DOHH2 (cell line): ENCODE measurements around the gene NAA60.

ENCODE experiments used
- H3F3A ChIP-seq: fragments of 200-600 bp; sonication (generic), shearing (Covaris generic); 2 replicates; pipeline ENCODE4 v1.6.0; 2016; ENCODE audit warnings: antibody characterized with exemption, mild to moderate bottlenecking; ENCODE audit not compliant: control insufficient read depth, insufficient read depth
- H3K27ac ChIP-seq: fragments of 200-600 bp; sonication (generic); 2 replicates; pipeline ENCODE4 v1.5.1; 2014; ENCODE audit warnings: low read depth, mild to moderate bottlenecking, low read length, moderate library complexity
- H3K27me3 ChIP-seq: fragments of 200-600 bp; sonication (generic); 2 replicates; pipeline ENCODE4 v1.6.1; 2014; ENCODE audit warnings: mild to moderate bottlenecking, low read length, mixed read lengths; ENCODE audit not compliant: control insufficient read depth
- H3K36me3 ChIP-seq: fragments of 200-600 bp; sonication (generic); 2 replicates; pipeline ENCODE4 v1.6.1; 2014; ENCODE audit warnings: mild to moderate bottlenecking, low read length, moderate library complexity, mixed read lengths; ENCODE audit not compliant: control insufficient read depth
- H3K4me1 ChIP-seq: fragments of 200-600 bp; sonication (generic); 2 replicates; pipeline ENCODE4 v1.6.1; 2014; ENCODE audit warnings: mild to moderate bottlenecking, low read length, mixed read lengths; ENCODE audit not compliant: control insufficient read depth
- H3K4me2 ChIP-seq: fragments of 200-600 bp; sonication (generic); 2 replicates; pipeline ENCODE4 v1.6.0; 2014; ENCODE audit warnings: mild to moderate bottlenecking, low read length, moderate library complexity
- H3K4me3 ChIP-seq: fragments of 200-600 bp; sonication (generic); 2 replicates; pipeline ENCODE4 v1.5.1; 2014; ENCODE audit warnings: mild to moderate bottlenecking, low read length, mixed read lengths
- H3K79me2 ChIP-seq: fragments of 200-600 bp; sonication (generic); 2 replicates; pipeline ENCODE4 v1.6.1; 2014; ENCODE audit warnings: mild to moderate bottlenecking, low read length, mixed read lengths; ENCODE audit not compliant: control insufficient read depth
- H3K9me2 ChIP-seq: fragments of 200-600 bp; sonication (generic); replicated peaks from 2 replicates; pipeline ENCODE4 v1.6.1; 2014; ENCODE audit warnings: mild to moderate bottlenecking, low read length, mixed read lengths; ENCODE audit not compliant: control insufficient read depth
- H3K9me3 ChIP-seq: fragments of 200-600 bp; sonication (generic); 2 replicates; pipeline ENCODE4 v1.6.1; 2014; ENCODE audit warnings: antibody characterized with exemption, low read length, mixed read lengths; ENCODE audit not compliant: control insufficient read depth, insufficient read depth
- H4K20me1 ChIP-seq: fragments of 200-600 bp; sonication (generic); 2 replicates; pipeline ENCODE4 v1.6.0; 2014; ENCODE audit warnings: low read depth, mild to moderate bottlenecking, antibody characterized with exemption, low read length, moderate library complexity; ENCODE audit not compliant: control insufficient read depth, insufficient read depth
- EZH2phosphoT487 ChIP-seq: fragments of 200-600 bp; sonication (generic); IDR thresholded peaks from 2 replicates; pipeline ENCODE4 v1.6.1; 2017; ENCODE audit warnings: borderline replicate concordance, mild to moderate bottlenecking, antibody characterized with exemption, low read length, moderate library complexity, mixed read lengths
- TF ChIP-seq, protein P1 (sequence below): fragments of 200-600 bp; sonication (generic); IDR thresholded peaks from one replicate; pipeline ENCODE4 v1.5.1; 2014; ENCODE audit warnings: antibody characterized with exemption, mild to moderate bottlenecking, low read depth, low read length; ENCODE audit not compliant: poor library complexity, severe bottlenecking

Gene NAA60

GRCh38 chr16:3401719-3402397, 41.6 kb upstream of the NAA60 start:
- peaks cover 35% of the 10 kb centered on the region; the same call in 1 of the 2 replicates for H3K9me3 ChIP-seq
- H4K20me1 ChIP-seq: no peaks in the 10 kb centered on the region
- 0 out of 2 replicates have a peak overlapping the region, but pooled peaks have one; percentile 2 for H3K27ac ChIP-seq
- H3K27me3 ChIP-seq: no peaks in the 10 kb centered on the region
- peak overlapping the region; percentile 89 for H3K4me3 ChIP-seq
- H3K79me2 ChIP-seq: peaks cover 56% of the 10 kb centered on the region
- no peaks in the 10 kb centered on the region for H3F3A ChIP-seq
- TF ChIP-seq, protein P1, sequence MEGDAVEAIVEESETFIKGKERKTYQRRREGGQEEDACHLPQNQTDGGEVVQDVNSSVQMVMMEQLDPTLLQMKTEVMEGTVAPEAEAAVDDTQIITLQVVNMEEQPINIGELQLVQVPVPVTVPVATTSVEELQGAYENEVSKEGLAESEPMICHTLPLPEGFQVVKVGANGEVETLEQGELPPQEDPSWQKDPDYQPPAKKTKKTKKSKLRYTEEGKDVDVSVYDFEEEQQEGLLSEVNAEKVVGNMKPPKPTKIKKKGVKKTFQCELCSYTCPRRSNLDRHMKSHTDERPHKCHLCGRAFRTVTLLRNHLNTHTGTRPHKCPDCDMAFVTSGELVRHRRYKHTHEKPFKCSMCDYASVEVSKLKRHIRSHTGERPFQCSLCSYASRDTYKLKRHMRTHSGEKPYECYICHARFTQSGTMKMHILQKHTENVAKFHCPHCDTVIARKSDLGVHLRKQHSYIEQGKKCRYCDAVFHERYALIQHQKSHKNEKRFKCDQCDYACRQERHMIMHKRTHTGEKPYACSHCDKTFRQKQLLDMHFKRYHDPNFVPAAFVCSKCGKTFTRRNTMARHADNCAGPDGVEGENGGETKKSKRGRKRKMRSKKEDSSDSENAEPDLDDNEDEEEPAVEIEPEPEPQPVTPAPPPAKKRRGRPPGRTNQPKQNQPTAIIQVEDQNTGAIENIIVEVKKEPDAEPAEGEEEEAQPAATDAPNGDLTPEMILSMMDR: no peak
- no peak for TF ChIP-seq EZH2phosphoT487
- peaks cover 12% of the 10 kb centered on the region for H3K4me1 ChIP-seq
- H3K36me3 ChIP-seq: peaks cover 55% of the 10 kb centered on the region
- H3K9me2 ChIP-seq: no peaks in the 10 kb centered on the region
- peak overlapping the region; percentile 95 for H3K4me2 ChIP-seq

DNA sequence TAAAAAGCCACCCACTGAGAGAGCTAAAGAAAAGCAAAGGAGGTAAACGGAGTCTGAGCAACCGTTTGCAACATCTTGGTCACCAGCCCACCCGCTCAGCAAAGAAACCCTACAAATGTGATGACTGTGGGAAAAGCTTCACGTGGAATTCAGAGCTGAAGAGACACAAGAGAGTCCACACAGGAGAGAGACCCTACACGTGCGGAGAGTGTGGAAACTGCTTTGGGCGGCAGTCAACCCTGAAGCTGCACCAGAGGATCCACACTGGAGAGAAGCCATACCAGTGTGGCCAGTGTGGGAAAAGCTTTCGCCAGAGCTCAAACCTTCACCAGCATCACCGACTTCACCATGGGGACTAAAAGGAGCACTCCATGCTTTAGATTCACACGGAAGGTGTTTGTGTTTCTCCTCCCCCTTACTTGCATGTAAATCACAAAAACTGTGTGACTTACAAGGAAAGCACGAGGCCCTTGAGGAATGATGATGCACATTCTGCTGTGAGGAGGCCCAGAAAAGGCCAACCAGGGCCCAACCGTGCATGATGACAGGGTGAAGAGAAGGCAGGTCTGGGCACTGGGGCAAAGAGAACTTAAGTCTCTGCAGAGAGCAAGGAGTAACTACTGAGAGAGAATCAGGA, 34.8 kb upstream of the NAA60 start:
- Histone ChIP-seq H3K9me2 (no peaks in the 10 kb centered on the region), H3K27me3 (no peaks in the 10 kb centered on the region), H3K79me2 (peaks cover 3% of the 10 kb centered on the region; the same call in 1 of the 2 replicates), H3K36me3 (peaks cover 52% of the 10 kb centered on the region), H3F3A (no peaks in the 10 kb centered on the region), H3K4me2 (no peak overlapping the region), H3K27ac (no peak overlapping the region), H3K4me1 (no peaks in the 10 kb centered on the region), H3K4me3 (no peak overlapping the region), H4K20me1 (no peaks in the 10 kb centered on the region), H3K9me3 (peaks cover 46% of the 10 kb centered on the region)
- TF ChIP-seq, protein P1: no peak
- TF ChIP-seq EZH2phosphoT487: no peak

- Histone ChIP-seq H3K9me3 (peaks cover 21% of the 10 kb centered on the region), H3K4me1 (no peaks in the 10 kb centered on the region), H3K9me2 (no peaks in the 10 kb centered on the region), H3K36me3 (peaks cover 2% of the 10 kb centered on the region), H4K20me1 (no peaks in the 10 kb centered on the region), H3K27ac (no peak overlapping the region), H3K4me2 (no peak overlapping the region), H3K4me3 (no peak overlapping the region), H3F3A (no peaks in the 10 kb centered on the region), H3K79me2 (no peaks in the 10 kb centered on the region), H3K27me3 (no peaks in the 10 kb centered on the region)
- TF ChIP-seq, protein P1: no peak
- TF ChIP-seq EZH2phosphoT487: no peak
Observed at GRCh38 chr16:3413730-3414379, 29.6 kb upstream of the NAA60 start.
